ENCODE results near the gene NOL6.
"Not testable (repeated sequence)": the region's sequence is repeated elsewhere in the genome, so short reads cannot be mapped to it uniquely, and the experiment has no call there.

The NOL6 gene

GRCh38 chr9:33510262-33511183, 36.8 kb upstream of the NOL6 start:
- peak overlapping the region; percentile 50 for H3K4me3 ChIP-seq (ENCODE audit: insufficient read depth, low read depth, low read length)
- peak overlapping the region; percentile 73 for H3K27ac ChIP-seq (ENCODE audit: insufficient read depth, low read depth, low read length, poor library complexity, severe bottlenecking)
- no peaks in the 10 kb centered on the region for H3K4me1 ChIP-seq (ENCODE audit: control insufficient read depth, insufficient read depth, low read length)

GRCh38 chr9:33506626-33507370, 33.1 kb upstream of the NOL6 start:
- Histone ChIP-seq H3K4me3 (ENCODE audit: insufficient read depth, low read depth, low read length) (no peak overlapping the region), H3K36me3 (ENCODE audit: control insufficient read depth, insufficient read depth, low read length) (no peaks in the 10 kb centered on the region), H3K4me1 (ENCODE audit: control insufficient read depth, insufficient read depth, low read length) (no peaks in the 10 kb centered on the region), H3K9me3 (ENCODE audit: control insufficient read depth, low read length) (no peaks in the 10 kb centered on the region), H3K27me3 (ENCODE audit: control insufficient read depth, insufficient read depth, low read length, poor library complexity, severe bottlenecking) (no peaks in the 10 kb centered on the region), H3K27ac (ENCODE audit: insufficient read depth, low read depth, low read length, poor library complexity, severe bottlenecking) (no peak overlapping the region)
- WGBS, 2 experiments: 73 to 77% methylated on average over 7 of the region's 7 CpGs

More at GRCh38 chr9:33510262-33511183, 36.8 kb upstream of the NOL6 start:
- WGBS, 2 experiments: 8 to 12% methylated on average over 30 to 32 of the region's 32 CpGs
- Histone ChIP-seq H3K27me3 (ENCODE audit: control insufficient read depth, insufficient read depth, low read length, poor library complexity, severe bottlenecking) (no peaks in the 10 kb centered on the region), H3K36me3 (ENCODE audit: control insufficient read depth, insufficient read depth, low read length) (no peaks in the 10 kb centered on the region), H3K9me3 (ENCODE audit: control insufficient read depth, low read length) (no peaks in the 10 kb centered on the region)

DNA sequence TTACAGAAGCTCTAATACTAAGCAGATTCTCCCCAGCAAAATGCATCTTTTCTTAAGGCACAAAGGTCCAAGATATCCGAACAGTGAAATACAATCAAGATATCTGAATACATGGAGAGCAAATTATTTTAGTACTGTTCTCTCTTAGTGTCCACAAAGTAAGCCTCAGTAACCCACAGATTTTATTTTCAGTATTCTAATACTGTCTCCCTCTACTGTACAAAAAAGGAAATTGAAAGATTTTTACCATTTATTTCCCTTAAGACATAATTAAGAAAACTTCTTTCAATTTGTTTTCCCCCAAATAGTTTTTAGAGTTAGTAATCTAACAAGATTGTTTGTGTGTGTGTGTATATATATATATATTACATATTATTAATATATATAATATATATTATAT, 24.7 kb upstream of the NOL6 start:
- no peaks in the 10 kb centered on the region for H3K4me1 ChIP-seq (ENCODE audit: control insufficient read depth, insufficient read depth, low read length)
- no peaks in the 10 kb centered on the region for H3K36me3 ChIP-seq (ENCODE audit: control insufficient read depth, insufficient read depth, low read length)
- WGBS, 2 experiments: 56 to 60% methylated on average over 1 of the region's 1 CpG
- no peak overlapping the region for H3K4me3 ChIP-seq (ENCODE audit: insufficient read depth, low read depth, low read length)
- H3K9me3 ChIP-seq (ENCODE audit: control insufficient read depth, low read length): no peaks in the 10 kb centered on the region
- H3K27ac ChIP-seq (ENCODE audit: insufficient read depth, low read depth, low read length, poor library complexity, severe bottlenecking): no peak overlapping the region
- H3K27me3 ChIP-seq (ENCODE audit: control insufficient read depth, insufficient read depth, low read length, poor library complexity, severe bottlenecking): no peaks in the 10 kb centered on the region

DNA sequence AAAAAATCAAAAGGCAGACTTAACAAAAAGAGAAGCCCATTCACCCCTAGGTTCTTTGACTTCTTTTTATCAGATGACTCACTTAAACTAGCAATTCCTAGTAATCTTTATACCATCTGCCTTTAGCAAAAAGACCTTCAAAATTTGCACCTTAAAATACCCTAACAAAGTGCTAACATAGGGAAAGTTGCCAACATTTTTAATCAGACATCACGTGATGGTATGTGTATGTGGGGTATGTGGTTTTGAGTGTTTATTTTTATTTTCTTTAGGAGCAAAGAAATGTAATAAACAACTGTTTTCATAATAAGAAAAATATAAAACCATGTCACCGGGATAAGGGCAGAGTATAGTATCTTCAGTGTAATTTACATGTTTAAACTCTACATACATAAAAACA, 20.1 kb upstream of the NOL6 start:
- not testable (repeated sequence) for H3K4me3 ChIP-seq (ENCODE audit: insufficient read depth, low read depth, low read length); H3K9me3 ChIP-seq (ENCODE audit: control insufficient read depth, low read length); H3K27ac ChIP-seq (ENCODE audit: insufficient read depth, low read depth, low read length, poor library complexity, severe bottlenecking); H3K36me3 ChIP-seq (ENCODE audit: control insufficient read depth, insufficient read depth, low read length); H3K4me1 ChIP-seq (ENCODE audit: control insufficient read depth, insufficient read depth, low read length); H3K27me3 ChIP-seq (ENCODE audit: control insufficient read depth, insufficient read depth, low read length, poor library complexity, severe bottlenecking)
- no CpG with 5 or more reads among the region's 2 CpGs for WGBS, 2 experiments

DNA sequence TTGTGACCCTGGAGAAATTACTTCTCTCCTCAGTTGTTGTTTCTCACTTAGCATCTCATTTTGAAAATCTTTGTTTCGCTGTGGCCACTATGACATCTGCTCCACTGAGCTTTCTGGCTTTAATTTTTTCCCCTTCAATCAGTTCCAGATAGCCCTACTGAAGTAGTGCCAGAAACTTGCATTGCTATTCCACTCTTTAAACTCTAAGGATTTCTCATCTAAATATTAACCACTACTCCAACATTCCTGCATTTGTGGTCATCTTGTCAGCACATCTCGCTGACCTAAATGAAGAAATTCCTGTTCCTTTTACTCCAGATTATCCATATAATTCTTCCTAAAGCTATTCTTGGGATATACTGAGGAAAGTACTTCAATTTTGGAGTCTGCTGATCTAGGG, 15.3 kb upstream of the NOL6 start:
- 83 to 93% methylated on average over 2 of the region's 2 CpGs for WGBS, 2 experiments
- Histone ChIP-seq H3K4me3 (ENCODE audit: insufficient read depth, low read depth, low read length) (no peak overlapping the region), H3K27ac (ENCODE audit: insufficient read depth, low read depth, low read length, poor library complexity, severe bottlenecking) (no peak overlapping the region), H3K27me3 (ENCODE audit: control insufficient read depth, insufficient read depth, low read length, poor library complexity, severe bottlenecking) (no peaks in the 10 kb centered on the region), H3K9me3 (ENCODE audit: control insufficient read depth, low read length) (no peaks in the 10 kb centered on the region), H3K36me3 (ENCODE audit: control insufficient read depth, insufficient read depth, low read length) (no peaks in the 10 kb centered on the region), H3K4me1 (ENCODE audit: control insufficient read depth, insufficient read depth, low read length) (no peaks in the 10 kb centered on the region)

DNA sequence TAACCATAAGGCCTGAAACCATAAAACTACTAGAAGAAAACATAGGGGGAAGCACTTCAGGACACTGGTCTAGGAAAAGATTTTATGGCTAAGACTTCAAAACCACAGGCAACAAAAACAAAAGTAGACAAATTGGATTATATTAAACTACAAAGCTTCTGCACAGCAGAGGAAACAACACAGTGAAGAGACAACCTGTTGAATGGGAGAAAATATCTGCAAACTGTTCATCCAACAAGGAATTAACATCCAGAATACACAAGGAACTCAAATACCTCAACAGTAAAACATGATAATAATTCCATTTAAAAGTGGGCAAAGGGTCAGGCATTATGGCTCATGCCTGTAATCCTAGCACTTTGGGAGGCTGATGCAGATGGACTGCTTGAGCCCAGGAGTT, 11.6 kb upstream of the NOL6 start:
- H3K4me3 ChIP-seq (ENCODE audit: insufficient read depth, low read depth, low read length); H3K4me1 ChIP-seq (ENCODE audit: control insufficient read depth, insufficient read depth, low read length); H3K27me3 ChIP-seq (ENCODE audit: control insufficient read depth, insufficient read depth, low read length, poor library complexity, severe bottlenecking); H3K27ac ChIP-seq (ENCODE audit: insufficient read depth, low read depth, low read length, poor library complexity, severe bottlenecking); H3K36me3 ChIP-seq (ENCODE audit: control insufficient read depth, insufficient read depth, low read length); H3K9me3 ChIP-seq (ENCODE audit: control insufficient read depth, low read length): not testable (repeated sequence)

GRCh38 chr9:33480976-33481375, 7.3 kb upstream of the NOL6 start:
- Histone ChIP-seq H3K4me1 (ENCODE audit: control insufficient read depth, insufficient read depth, low read length) (no peaks in the 10 kb centered on the region), H3K27ac (ENCODE audit: insufficient read depth, low read depth, low read length, poor library complexity, severe bottlenecking) (no peak overlapping the region), H3K4me3 (ENCODE audit: insufficient read depth, low read depth, low read length) (no peak overlapping the region), H3K9me3 (ENCODE audit: control insufficient read depth, low read length) (no peaks in the 10 kb centered on the region), H3K36me3 (ENCODE audit: control insufficient read depth, insufficient read depth, low read length) (no peaks in the 10 kb centered on the region), H3K27me3 (ENCODE audit: control insufficient read depth, insufficient read depth, low read length, poor library complexity, severe bottlenecking) (no peaks in the 10 kb centered on the region)
- 93 to 95% methylated on average over 6 of the region's 6 CpGs for WGBS, 2 experiments

DNA sequence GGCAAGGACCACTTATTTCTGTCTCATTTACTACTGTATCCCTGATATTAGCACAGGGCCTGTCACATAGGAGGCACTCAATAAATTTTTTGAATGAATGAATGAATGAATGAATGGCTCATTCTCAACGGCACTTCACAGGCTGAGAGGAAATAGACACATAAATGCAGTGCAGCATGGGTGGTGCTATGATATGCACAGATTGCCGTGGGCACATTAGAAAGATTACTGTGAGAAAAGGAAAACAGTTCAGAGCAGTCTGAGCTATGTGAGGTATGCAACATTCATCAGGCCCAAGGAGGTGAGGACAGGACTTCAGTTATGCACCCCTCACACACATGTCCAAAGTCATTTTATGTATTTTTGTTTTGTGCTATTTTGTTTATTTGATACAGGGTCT, 6.4 kb upstream of the NOL6 start:
- 93 to 96% methylated on average over 2 of the region's 2 CpGs for WGBS, 2 experiments
- Histone ChIP-seq H3K27ac (ENCODE audit: insufficient read depth, low read depth, low read length, poor library complexity, severe bottlenecking) (no peak overlapping the region), H3K27me3 (ENCODE audit: control insufficient read depth, insufficient read depth, low read length, poor library complexity, severe bottlenecking) (no peaks in the 10 kb centered on the region), H3K4me1 (ENCODE audit: control insufficient read depth, insufficient read depth, low read length) (no peaks in the 10 kb centered on the region), H3K36me3 (ENCODE audit: control insufficient read depth, insufficient read depth, low read length) (no peaks in the 10 kb centered on the region), H3K9me3 (ENCODE audit: control insufficient read depth, low read length) (no peaks in the 10 kb centered on the region), H3K4me3 (ENCODE audit: insufficient read depth, low read depth, low read length) (no peak overlapping the region)

DNA sequence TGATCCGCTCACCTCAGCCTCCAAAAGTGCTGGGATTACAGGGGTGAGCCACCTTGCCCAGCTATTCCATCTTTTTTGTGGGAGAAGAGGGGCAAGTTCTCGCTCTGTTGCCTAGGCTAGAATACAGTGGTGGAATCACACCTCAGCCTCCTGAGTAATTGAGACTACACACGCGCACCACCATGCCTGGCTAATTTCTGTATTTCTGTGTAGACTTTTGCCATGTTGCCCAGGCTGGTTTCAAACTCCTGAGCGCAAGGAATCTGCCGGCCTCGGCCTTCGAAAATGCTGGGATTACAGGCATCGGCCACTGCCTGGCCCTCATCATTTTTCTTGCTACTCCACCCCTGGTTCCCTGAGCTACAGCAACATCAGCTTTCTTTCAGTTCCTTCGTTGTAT, 2.8 kb upstream of the NOL6 start:
- Histone ChIP-seq H3K27ac (ENCODE audit: insufficient read depth, low read depth, low read length, poor library complexity, severe bottlenecking) (no peak overlapping the region), H3K27me3 (ENCODE audit: control insufficient read depth, insufficient read depth, low read length, poor library complexity, severe bottlenecking) (no peaks in the 10 kb centered on the region), H3K9me3 (ENCODE audit: control insufficient read depth, low read length) (no peaks in the 10 kb centered on the region), H3K4me3 (ENCODE audit: insufficient read depth, low read depth, low read length) (no peak overlapping the region), H3K4me1 (ENCODE audit: control insufficient read depth, insufficient read depth, low read length) (no peaks in the 10 kb centered on the region), H3K36me3 (ENCODE audit: control insufficient read depth, insufficient read depth, low read length) (no peaks in the 10 kb centered on the region)
- 93% methylated on average over 10 of the region's 10 CpGs for WGBS, 2 experiments

DNA sequence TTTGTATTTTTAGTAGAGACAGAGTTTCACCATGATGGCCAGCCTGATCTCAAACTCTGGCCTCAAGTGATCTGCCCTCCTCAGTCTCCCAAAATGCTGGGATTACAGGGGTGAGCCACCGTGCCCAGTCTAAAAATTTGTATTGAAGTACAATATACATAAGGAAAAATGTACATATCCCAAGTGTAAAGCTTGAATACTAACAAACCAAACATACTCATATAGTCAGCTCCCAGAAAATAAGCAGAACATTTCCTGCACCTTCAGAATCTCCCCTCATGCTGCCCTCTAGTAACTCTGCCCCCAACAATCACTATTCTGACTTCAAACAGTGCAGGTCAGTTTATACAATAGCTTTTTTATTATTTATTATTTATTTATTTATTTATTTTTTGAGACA, 1.6 kb upstream of the NOL6 start:
- Histone ChIP-seq H3K4me3 (ENCODE audit: insufficient read depth, low read depth, low read length) (no peak overlapping the region), H3K4me1 (ENCODE audit: control insufficient read depth, insufficient read depth, low read length) (no peaks in the 10 kb centered on the region), H3K9me3 (ENCODE audit: control insufficient read depth, low read length) (no peaks in the 10 kb centered on the region), H3K27ac (ENCODE audit: insufficient read depth, low read depth, low read length, poor library complexity, severe bottlenecking) (no peak overlapping the region), H3K27me3 (ENCODE audit: control insufficient read depth, insufficient read depth, low read length, poor library complexity, severe bottlenecking) (no peaks in the 10 kb centered on the region), H3K36me3 (ENCODE audit: control insufficient read depth, insufficient read depth, low read length) (no peaks in the 10 kb centered on the region)
- 100% methylated on average over 1 of the region's 1 CpG; no CpG with 5 or more reads in 1 of the 2 experiments for WGBS, 2 experiments

Data from ectodermal cell (in vitro differentiated cells).